Measurements from ENCODE around the gene PRSS33.
A peak's percentile ranks its signal among the peaks of the same experiment; 100 is the strongest.

Gene PRSS33

DNA sequence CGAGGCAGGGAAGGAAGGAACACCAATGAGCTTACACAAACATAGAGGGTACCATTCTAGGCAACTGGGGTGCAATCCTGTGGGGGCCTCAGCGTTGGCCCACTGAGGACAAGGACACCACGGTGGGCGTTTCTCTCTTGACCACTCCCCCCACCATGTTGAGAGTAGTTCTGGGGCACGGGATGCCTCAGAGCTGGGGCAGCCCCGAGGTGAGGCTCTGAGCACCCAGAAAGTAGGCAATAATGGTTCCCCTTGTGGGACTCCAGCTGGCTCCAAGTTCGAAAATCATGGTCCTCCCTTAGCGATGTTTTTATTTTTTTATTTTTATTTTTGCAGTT is 34.8 kb upstream of the PRSS33 start:
- Histone ChIP-seq H3K4me3 (no peak overlapping the region), H3K27ac (no peak overlapping the region)

DNA sequence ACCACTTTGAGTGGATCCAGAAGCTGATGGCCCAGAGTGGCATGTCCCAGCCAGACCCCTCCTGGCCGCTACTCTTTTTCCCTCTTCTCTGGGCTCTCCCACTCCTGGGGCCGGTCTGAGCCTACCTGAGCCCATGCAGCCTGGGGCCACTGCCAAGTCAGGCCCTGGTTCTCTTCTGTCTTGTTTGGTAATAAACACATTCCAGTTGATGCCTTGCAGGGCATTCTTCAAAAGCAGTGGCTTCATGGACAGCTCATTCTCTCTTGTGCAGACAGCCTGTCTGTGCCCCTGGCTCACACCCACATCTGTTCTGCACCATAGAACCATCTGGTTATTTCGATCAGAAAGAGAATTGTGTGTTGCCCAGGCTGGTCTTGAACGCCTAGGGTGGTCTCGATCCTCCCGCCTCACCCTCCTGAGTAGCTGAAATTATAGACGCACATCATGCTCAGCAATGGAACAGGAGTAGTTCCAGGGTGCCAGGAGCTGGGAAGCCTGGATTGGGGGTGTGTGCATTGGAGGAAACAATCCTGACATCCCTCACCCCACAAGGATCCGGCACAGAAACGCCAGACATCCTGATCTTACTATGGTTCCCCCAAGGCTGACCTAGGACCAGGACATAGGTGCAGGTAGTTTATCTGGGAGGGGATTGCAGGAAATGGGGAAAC is 34.3 kb upstream of the PRSS33 start:
- no peak overlapping the region for H3K27ac ChIP-seq
- H3K4me3 ChIP-seq: no peak overlapping the region

DNA sequence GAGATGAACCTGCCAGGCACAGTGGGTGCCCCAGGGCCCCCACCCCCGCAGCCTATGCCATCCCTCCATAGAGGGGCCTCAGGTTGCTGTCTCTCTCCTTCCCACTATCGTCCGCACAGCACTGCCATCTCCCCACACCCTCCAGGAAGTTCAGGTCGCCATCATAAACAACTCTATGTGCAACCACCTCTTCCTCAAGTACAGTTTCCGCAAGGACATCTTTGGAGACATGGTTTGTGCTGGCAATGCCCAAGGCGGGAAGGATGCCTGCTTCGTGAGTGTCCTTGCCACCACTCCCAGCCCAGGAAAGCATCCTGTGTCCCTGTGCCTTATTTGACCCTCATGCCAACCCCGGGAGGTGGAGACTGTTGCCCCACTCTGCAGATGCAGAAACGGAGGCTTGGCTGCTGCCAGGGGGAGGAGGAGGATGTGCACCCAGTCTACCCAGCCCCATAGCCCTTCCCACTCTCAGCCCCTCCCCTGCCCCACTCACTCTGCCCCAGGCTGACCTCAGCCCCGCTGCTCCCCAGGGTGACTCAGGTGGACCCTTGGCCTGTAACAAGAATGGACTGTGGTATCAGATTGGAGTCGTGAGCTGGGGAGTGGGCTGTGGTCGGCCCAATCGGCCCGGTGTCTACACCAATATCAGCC is 33.6 kb upstream of the PRSS33 start:
- Histone ChIP-seq H3K27ac (no peak overlapping the region), H3K4me3 (no peak overlapping the region)

DNA sequence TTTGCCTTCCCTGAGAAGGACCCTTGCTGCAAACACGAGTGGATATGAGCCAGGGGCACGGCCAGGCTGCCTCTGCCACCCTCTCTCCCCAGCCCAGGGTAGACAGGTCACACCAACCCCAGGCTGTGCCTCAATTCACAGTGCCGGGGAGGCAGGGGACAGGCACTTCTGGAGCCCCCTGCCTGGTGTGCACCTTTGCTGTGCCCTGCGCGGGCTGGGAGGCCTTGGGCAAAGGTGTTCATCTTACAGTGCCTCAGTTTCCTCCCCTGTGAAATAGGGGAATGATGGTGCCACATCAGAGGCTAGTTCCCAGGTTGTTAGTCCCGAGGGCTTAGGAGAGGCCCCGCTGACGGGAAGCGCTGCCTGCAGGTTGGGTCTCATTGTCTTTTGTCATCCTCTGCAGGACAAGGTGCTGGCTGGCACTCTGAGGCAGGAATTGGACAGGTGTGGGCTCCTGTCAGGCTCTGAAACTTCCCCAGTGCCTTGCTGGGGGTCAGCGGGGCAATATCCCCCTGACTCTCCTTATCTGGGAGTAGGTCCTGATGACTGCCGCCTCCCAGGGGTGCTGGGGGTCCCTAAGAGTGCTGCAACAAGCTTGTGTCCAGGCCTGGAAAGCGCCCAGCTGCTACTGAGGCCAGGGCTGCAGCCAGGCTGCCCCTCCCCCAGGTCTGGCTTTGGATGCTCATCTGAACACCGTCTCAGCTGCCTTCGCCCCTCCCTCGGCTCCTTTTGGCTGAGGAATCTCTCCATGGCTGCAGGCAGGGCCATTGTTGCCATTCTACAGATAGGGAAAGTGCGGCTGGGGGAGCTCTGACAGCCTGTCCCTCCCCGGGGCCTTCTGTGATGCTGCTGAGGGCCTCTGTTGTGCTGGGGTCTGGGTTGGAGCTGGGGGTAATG is 32.8 kb upstream of the PRSS33 start:
- no peak overlapping the region for H3K4me3 ChIP-seq
- no peak overlapping the region for H3K27ac ChIP-seq

DNA sequence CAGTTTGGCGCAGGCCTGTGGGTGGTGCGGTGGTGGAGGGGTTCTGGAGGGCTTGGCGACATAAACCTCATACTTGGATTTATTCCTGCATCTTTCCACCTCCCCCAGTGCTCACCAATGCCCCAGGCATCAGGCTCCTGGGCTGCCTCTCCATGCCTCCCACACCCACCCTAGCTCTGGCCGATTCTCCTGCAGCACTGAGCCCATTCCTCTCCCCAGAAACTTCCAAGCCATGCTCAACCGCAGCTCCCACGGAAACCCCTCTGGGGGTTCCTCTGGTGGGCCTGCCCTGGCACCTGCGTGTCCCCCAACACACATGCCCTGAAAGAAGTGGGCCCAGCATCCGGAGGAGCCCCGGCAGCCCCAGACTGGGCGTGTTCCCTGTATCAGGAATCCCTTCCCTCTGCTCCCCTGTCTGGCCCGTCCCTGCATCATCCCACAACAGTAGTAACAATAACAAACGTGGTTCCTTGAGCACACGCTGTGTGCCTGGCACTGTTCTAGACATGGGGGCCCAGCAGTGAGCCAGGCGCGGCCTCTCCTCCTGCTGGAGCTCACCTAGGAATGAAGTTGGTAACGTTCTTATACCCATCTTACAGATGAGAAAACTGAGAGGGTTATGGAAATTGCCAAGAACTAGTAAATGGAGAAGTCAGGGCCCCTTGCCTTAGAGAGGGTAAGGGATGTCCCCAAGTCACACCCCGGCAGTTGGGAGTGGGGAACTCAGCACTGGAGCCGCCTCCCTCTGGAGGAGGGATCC is 32.0 kb upstream of the PRSS33 start:
- no peak overlapping the region for H3K27ac ChIP-seq
- H3K4me3 ChIP-seq: no peak overlapping the region

DNA sequence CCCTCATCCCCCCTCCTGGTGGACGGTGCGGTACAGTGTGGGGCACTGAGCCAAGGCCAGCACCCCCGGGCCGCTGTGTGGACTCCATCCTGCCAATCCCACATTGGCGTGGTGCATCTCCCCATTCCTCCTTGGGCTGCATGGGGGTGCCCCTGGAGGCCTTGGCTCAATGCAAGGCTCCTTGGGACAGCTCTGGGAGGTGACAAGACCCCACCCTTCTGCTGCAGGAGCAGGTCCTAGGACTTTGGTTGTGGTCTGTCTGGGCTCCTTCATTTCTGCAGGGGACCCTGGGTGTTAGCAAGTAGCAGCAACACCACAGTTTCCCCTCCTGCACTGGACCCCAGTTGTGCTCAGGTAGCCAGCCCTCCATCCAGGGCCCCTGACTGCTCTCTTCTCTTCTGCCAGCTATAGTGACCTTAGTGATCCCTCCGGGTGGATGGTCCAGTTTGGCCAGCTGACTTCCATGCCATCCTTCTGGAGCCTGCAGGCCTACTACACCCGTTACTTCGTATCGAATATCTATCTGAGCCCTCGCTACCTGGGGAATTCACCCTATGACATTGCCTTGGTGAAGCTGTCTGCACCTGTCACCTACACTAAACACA is 31.0 kb upstream of the PRSS33 start:
- H3K4me3 ChIP-seq: no peak overlapping the region
- no peak overlapping the region for H3K27ac ChIP-seq

DNA sequence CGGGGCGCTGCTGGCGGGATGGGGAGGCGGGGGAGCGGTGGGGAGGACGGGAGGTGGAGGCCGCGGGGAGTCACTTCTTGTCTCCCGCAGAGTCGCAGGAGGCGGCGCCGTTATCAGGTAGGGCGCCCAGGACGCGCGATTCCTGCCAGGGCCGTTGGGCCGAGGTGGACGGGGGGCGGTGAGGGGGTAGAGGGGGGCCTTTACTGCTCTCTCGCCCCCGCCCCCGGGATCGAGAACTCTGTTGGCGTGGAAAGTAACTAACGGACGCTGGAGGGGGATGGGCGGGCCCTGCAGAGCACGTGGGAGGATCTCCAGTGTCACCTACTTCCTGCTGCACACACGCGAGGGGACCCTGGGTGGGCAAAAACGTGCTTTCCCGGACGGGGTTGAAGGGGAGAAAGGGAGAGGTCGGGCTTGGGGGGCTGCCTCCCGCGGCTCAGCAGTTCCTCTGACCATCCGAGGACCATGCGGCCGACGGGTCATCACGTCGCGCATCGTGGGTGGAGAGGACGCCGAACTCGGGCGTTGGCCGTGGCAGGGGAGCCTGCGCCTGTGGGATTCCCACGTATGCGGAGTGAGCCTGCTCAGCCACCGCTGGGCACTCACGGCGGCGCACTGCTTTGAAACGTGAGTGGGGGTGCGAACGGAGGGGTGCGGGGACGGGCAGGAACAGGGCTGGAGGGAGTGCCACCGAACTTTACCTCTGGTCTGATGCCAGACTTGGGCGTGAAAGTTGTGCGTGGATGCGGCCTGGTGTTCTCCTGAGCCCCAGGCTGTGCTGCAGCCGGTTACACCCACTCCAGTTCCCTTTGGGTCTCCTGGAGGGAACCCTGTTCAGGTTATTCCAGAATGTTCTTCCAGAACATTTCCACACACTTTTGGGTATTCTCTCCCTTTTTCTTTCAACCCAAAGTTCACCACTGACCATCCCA is 30.2 kb upstream of the PRSS33 start:
- Histone ChIP-seq H3K4me3 (peak overlapping the region in 3 of 7 experiments; percentile 2 to 7 (median 3)), H3K27ac (no peak overlapping the region)

DNA sequence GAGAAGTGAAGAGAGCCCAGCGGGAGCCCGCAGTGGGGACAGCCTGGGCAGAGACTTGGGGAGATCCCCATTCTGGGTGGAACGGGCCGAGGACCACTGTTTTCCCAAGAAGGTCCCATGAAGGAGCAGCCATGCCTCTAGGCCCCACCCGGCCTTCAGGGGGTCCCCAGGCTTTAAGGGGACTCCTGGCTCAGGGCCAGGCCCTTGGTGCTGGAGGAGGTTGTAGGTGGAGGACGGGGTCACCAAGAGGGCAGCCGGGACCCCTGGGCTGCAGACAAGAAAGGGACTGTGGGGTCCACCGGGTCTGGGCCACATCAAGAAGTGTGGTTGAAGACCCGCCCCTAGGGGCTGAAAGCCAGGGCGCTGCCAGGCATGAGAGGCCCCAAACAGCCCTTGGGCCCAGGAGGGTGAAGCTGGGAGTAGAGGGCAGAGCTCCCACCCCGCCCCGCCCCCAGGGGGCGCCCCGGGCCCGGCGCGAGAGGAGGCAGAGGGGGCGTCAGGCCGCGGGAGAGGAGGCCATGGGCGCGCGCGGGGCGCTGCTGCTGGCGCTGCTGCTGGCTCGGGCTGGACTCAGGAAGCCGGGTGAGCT is 29.5 kb upstream of the PRSS33 start, which contains the start of gene PRSS21:
TSS of gene PRSS21 (plus strand) at position 487 of the 589 bp plus-strand sequence. CDS start at position 519, 32 bp downstream.
- peak within 1 kb of the TSS in 3 of 7 experiments; percentile 2 to 7 (median 3) for H3K4me3 ChIP-seq
- H3K27ac ChIP-seq: no peak within 1 kb of the TSS

DNA sequence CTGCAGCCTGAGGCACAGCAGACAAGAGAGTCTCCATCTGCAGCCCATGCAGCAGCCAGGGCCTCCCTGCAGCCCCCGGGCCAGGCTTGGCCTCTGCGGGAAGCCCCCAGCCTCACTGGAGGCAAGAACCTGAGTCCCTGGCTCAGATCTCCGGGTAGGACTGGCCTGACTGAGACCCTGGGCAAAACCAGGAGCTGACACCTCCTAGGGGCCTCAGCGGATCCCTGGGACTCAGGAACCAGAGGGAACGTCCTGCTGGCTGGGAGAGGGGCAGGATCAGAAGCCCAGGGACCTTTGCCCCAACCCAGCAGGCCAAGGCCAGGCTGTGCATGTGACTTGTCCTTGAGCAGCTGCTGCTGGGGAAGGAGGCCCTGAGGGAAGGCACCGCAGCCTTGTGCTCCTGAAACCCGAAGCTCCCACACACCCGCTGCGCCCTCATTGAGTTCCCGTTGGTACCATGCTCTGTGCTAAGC is 28.0 kb upstream of the PRSS33 start:
- Histone ChIP-seq H3K4me3 (no peak overlapping the region), H3K27ac (no peak overlapping the region)

DNA sequence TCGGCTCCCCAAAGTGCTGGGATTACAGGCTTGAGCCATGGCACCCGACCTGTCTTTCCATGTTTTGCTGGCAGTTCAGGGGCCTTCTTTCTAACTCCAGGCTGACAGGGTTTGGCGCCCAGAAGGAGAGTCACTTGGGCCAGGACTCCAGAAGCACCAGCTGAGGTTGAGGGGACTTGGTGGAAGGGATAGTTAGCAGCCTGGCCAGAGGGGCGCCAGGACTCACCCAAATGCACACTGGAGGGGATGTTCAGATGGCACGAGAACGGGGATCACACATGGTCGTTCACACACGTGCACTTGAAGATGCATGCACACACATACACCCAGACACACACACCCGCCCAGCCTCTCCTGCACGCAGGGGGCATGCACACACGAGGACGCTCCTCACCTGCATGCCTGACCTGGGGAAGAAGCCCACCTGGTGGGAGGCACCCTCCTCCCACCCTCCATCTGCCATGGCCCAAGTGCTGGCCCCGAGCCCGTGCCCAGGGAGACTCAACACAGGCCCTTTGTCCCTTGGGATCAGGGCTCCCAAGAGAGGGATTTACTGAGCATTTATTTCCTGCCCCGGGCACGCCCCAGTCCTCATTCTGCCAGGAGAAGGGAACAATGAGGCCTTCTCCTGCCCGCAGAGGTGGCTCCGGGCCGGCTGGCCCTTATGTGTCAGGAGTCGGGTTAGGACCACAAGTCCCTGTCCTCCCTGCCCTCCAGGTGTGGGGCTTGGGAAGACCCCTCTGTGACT is 27.4 kb upstream of the PRSS33 start:
- H3K4me3 ChIP-seq: no peak overlapping the region
- H3K27ac ChIP-seq: no peak overlapping the region

DNA sequence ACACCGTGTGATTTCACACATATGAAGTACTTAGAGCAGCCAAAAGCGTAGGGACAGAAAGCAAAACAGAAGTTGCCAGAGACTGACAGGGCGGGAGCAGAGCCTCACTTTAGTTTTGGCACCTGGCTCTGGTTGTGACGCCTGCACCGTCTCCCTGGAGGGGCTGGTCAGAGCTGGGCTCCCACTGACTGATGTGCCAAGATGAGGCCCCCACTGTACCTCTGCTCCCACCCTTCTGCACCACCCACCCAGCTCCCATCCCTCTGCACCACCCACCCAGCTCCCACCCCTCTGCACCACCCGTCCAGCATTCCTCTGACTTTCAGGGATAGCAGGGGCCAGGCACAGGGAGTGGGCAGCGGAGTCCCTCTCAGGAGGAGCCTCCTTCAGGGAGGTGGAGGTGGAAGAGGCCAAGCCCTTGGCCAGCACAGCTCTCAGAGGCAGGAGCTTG is 26.4 kb upstream of the PRSS33 start:
- Histone ChIP-seq H3K4me3 (no peak overlapping the region), H3K27ac (no peak overlapping the region)

DNA sequence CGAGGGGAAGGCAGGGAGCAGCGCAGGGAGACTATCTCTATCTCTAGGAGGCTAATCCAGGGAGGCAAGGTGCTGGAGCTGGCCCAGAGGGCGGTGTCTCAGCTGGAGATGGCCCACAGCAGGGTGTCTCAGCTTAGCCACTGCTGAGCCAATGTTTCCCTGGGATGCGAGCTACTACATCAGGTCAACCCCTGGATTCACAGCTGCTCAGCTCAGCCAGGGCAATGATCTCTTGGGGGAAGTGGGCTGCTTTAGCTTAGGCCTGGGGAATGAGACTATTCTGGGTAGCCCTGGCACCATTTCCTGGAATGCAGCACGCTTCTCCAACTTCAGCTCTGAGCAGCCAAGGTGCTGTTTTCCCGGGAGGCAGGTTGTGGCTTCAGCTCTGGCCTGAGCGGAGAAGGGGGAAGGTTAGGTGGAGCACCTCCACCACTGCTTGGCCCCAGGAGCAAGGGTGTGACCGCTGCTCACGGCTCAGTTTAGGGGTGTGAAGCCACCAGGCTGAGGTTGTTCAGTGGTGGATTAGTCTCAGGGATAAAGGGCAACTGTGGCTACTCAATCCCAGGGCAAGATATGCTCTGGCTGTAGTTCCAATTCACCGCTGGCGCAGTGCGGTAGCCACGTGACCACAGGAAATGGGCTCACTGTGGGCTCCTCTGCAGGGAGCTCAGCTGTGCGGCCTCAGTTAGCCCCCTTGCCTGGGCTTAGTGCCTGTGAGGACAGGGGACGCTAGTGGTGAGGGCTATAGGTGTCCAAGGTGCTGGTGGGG is 24.5 kb upstream of the PRSS33 start:
- Histone ChIP-seq H3K27ac (peak overlapping the region in 2 of 21 experiments; percentile 5 to 30), H3K4me3 (no peak overlapping the region)

DNA sequence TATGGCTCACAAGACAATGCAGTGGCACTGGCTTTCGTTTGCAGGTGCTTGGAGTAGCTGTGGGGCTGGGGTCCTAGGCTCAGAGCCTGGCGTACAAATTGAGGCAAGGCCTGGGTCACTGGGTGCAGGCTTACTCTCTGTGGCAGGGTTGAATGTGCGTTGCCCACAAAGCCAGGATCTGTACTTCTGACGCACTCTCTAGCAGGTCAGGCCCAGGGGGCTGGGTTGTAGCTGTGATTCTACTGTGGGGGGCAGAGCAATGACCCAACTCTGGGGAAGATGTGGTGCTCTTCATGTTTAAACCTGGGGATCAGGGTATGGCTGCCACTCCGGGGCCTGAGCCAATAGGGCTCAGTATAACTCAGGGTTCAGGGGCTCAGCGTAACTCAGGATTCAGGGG is 23.3 kb upstream of the PRSS33 start:
- Histone ChIP-seq H3K27ac (no peak overlapping the region), H3K4me3 (no peak overlapping the region)

DNA sequence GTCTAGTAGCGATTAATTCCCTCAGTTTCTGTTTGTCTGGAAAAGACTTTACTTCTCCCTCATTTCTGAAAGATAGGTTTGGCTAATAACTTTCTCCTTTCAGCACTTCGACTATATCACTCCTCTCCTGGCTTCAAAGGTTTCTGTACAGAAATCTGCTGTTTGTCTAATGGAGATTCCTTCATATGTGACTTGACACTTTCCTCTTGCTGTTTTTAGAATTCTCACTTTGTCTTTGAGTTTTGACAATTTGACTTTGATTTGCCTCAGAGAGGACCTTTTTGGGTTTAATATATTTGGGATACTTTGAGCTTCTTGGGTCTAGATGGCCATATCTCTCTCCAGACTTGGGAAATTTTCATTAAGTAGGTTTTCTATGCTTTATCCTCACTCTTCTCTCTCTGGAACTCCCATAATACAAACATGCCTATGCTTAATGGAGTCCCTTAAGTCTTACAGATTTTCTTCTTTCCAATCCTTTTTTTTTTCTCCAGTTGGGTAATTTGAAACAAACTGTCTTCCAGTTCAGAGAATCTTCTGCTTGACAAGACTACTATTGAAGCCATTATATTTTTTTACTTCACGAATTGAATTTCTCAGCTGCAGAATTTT is 21.9 kb upstream of the PRSS33 start:
- Histone ChIP-seq H3K27ac (no peak overlapping the region), H3K4me3 (no peak overlapping the region)

DNA sequence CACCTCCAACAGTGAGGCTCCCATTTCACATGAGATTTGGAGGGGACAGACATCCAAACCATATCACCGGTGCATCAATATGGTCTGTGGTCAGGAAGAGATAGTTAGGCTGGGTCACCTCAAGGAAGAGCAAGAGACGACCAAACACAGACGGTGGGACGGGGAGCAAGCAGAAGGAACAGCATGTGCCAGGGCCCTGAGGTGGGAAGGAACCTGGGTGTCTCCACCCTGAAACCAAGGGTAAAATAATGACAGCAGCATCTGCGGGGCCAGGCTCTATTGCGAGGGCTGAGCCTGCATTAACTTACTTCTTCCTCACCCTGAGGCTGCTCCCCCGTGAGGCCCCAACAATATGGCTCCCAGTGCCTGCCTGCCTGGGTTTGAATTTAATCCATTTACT is 20.8 kb upstream of the PRSS33 start:
- H3K27ac ChIP-seq: no peak overlapping the region
- no peak overlapping the region for H3K4me3 ChIP-seq

DNA sequence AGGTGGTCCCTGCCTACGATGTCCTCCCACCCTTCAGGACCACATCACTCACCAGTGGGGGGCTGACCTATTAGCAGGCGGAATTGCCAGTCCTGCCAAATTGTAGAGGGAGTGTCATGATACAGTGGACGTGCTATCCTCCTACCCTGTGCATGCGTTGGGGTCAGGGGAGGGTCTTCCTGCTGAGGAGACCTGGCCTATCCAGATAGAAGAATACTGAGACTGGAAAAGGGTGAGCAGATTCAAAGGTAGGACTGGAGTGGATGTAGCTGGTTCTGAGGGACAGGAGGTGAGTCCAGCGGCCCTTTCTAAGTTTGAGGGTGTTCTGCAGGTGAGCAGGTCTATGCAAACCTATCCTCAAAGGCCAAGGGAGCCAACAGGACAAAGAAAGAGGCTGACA is 18.9 kb upstream of the PRSS33 start:
- Histone ChIP-seq H3K4me3 (no peak overlapping the region), H3K27ac (no peak overlapping the region)
